Measurements from ENCODE around the gene SH3RF1.

The SH3RF1 gene

DNA sequence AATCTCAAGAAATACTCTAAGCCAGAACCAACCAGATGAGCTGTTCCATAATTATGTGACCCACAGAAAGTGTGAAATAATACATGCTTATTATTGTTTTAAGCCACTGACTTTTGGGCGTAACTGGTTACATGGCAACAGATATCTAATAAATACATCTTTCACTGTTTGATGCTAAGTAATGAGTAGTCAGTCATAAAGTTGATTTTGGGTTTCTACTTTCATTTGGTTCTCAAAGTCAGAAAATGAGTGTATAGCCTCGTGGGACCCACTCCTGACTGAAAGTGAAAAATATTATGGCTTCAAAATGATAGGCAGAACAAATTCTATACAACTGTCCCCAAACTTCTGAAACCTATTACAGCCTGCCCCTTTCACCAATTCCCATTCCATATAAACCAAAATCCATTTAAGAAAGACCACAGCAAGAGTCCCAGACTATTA lies 172.7 kb downstream of the SH3RF1 start:
- no peak for DNase-seq

DNA sequence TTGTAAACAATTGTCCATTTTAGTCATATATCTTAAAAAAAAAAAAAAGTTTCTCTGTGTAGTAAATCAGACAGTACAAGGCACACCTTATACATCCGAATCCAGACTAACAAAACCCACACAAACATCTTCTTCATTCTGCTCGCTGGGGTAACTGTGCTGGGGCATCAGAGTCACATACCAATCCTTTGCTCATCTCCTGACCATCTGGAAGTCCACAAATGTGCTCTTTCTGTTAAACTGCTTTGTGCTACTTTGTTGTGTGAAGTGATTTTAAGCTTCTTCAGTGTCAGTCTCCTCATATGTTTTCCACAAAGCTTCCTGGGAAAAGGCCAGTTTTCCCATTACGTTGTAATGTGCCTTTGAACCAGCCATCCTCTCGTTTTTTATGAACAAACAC lies 174.5 kb downstream of the SH3RF1 start:
- DNase-seq: no peak

DNA sequence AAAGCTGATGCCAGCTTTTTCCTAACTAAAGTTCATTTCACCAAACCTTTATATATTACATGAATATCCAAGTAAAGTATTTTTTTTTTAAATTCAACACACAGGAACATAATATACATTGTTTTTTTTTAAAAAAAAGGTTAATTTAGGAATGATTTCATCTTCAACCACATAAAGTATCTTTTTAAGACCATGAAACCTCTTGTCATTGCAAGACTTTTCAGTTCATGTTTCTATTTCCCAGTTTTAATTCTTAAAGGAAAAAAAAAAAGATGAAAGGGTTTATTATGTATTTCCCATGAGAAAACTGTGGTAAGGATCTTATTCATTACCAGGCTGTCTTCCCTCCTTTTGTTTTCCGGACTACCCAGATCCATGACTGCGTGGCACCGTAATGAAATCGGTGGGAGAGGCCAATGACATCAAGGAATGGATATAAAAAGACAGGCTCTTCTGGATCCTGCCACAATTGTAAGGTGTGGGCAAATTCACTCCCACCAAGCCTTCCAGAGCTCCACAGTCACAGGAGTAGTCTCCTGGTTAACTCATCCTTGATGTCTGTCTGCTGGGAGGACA lies 176.0 kb downstream of the SH3RF1 start:
- DNase-seq: no peak

DNA sequence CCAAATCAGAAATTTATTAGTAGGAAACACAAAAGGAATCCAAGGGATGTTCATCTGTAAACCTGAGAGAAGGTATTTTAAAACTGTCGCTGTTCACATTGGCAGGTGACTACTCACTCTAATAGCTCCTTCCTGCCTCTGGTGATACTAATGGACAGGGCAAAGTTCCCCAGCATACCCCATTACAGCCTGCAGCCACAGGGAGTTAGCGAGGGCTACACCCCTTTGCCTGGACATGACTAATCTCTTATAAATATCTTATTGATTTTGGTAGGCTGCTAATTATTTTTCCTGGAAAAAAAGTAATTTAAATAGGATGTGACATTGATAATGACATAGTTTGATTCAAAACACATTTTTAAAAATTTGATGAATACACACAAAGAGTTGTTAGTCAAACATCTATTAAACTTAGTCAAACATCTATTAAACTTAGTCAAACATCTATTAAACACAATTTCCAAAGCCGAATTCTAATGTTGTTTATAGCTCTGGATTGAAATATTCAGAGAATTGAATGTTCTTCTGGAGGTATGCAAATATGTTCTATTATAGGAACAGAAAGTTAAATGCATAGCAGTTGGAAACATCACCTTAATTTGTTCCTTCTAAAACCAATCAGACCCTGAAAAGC lies 177.8 kb downstream of the SH3RF1 start:
- DNase-seq: no peak

DNA sequence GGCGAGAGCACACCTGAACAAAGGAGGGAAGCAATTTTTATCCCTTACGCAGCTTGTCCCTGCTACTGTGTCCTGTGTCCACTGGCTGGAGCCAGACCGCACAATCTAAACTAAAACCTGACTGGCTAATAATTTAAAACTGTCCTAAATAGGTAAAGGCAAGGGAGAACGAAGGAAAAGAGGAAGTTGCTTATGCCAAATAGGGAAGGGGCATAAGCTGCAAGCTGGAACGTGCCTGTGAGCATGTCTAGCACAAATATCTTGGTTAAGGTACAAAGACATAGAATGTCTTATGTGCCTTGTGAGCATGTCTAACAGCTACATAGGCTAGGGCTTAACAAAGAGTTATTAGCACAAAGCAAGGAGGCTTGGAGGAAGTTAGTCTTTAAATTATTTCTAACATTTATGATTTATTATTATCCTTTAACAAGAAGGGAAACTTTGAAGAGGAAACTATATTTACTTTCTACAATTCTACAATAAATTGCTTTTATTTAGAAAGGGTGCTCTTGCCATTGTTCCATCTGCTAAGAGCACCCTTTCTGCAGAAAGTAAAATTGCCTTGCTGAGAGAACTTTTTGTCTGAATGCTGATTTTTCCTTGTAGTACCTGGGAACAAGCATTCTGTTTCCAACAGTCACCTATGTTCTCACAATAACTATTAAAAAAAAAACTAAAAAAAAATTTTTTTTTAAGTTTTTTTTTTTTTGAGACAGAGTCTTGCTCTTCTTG lies 180.1 kb downstream of the SH3RF1 start:
- no peak for DNase-seq

DNA sequence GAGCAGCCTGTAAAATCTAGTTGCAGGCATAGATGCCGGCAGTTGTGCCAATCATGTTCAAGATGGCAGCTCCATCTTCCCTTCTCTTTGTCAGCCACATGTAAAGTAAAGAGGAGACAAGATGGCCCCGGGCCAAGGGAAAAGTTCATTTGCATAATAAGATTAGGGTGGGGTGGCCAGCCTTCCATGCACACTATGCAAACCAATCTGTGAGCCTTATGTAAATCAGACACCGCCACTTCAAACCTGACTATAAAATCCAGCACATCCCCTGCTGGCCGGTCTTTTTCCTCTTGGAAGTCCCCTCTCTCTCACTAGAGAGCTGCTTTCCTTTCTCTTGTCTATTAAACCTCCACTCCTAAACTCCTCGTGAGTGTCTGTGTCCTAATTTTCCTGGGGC lies 181.8 kb downstream of the SH3RF1 start:
- DNase-seq: no peak

DNA sequence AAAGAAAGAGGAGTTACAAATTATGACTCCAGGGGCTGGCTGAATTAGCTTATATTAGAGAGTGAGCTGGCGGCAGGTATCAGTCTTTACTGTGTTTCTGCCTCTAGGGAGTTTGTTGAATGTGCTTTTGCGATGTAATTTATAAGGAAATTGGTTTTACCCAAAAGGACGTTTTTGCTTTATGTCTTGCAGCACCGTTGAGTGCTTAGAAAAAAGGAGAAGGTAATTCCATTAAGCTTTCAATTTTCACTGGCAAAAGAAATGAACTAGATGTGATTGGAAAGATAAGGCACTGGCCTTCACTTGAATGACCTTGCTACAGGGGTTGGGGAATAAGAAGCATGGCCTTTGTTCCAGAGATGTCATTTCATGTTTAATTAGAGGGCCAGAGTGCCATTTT lies 185.8 kb downstream of the SH3RF1 start:
- DNase-seq: no peak

DNA sequence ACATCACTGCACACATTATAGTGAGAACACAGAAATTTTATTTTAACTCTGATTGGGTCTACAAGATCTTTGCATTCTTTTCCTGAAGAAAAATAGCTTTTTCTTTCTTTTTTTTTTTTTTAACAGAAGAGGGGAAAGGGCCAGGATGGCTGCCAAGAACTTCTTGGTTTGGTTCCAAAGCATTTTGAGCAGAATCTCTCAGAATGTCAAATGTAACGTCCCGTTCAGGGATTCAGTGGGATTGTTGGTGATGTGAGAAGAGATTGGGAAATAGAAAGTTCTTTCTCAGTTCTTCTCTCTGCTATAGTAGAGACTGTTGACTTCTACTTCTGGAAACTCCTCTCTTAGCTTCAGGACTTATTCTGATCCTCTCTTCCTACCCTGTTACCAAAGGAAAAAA lies 189.8 kb downstream of the SH3RF1 start:
- DNase-seq: no peak

DNA sequence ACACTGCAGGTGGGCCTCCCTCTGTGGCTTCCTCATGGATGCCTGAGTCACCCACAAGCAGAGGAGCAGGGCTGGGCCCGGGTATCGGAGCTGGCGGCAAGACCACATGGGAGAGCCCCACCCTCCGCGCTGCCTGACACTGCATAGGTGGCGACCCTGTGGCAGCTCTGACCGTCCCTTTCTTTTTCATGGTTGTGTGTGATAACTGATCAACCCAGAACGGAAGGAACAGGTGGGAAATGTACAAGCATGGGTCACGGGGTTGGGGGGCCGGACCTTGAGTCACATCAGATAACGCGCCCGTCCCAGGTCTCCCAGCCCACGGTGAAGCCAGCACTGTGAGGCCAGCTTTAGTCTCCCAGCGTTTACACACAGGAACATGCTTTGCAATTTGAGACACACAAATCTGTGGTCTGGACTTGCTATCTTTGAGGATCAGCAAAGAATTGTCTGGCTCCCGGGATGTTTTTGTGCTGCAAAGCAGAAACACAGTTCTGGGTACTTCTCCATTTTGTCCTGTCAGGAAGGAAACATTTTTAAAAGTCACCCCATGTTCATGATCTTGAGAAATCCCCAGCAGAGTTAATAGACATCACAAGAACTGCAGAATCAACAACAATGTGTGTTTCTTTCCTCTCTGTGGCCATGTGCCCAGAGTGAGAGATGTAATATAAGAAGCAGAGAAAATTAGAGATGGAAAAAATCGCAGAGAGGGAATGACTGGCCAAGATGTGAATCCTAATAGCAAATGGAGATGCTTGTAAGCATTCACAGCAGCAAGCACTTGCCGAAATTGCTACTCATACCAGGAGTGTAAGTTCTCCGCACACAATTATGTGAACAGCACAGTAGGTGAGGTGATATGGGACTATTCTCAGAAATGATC lies 190.6 kb downstream of the SH3RF1 start:
- no peak for DNase-seq

DNA sequence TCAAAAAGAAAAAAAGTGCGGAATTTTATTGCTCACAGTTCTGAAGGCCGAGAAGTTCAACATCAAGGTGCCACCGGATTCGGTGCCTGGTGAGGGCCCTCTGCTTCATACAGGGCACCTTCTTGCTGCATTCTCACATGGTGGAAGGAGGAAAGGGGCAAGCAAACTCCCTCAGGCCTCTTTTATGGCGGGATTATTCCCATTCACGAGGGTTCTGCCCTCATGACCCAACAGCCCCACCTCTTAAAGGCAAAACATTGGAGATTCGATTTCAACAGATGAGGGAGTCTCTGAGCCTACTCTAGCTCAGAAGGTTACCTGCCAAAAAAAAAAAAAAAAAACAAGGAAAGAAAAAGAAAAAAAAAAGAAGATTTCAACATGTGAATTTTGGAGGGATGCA lies 196.6 kb downstream of the SH3RF1 start:
- DNase-seq: no peak

DNA sequence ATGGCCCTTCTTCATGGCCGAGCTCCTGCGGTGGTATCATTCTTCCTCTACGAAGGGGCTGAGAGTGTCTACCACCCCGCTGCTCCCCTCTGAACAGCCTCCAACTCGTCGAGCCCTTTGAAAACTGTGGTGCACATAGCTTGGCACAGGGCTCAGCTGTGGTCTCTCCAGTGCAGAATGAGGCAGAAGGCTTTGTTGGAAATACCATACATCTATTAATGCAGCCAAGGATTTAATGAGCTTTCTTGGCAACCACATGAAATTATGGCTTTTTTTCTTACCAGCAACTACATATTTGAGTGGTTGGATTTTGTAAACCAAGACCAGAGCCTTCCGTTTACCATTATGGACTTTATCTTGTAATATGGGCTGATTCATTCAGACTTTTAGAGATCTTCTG lies 199.0 kb downstream of the SH3RF1 start:
- no peak for DNase-seq

DNA sequence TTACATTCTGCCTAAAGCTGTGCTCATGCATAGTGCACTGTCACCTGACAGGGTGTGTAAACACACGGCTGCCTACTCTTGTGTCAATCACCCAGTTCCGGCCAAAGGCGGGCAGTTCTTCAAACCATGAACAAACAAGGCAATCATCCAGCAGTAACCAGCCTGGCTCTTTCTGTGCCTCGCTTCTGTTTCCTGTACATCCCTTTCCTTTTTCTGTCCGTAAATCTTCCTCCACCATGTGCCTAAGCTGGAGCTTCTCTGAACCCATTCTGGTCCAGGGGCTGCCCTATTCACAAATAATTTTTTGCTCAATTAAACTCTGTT lies 199.9 kb downstream of the SH3RF1 start:
- no peak for DNase-seq

DNA sequence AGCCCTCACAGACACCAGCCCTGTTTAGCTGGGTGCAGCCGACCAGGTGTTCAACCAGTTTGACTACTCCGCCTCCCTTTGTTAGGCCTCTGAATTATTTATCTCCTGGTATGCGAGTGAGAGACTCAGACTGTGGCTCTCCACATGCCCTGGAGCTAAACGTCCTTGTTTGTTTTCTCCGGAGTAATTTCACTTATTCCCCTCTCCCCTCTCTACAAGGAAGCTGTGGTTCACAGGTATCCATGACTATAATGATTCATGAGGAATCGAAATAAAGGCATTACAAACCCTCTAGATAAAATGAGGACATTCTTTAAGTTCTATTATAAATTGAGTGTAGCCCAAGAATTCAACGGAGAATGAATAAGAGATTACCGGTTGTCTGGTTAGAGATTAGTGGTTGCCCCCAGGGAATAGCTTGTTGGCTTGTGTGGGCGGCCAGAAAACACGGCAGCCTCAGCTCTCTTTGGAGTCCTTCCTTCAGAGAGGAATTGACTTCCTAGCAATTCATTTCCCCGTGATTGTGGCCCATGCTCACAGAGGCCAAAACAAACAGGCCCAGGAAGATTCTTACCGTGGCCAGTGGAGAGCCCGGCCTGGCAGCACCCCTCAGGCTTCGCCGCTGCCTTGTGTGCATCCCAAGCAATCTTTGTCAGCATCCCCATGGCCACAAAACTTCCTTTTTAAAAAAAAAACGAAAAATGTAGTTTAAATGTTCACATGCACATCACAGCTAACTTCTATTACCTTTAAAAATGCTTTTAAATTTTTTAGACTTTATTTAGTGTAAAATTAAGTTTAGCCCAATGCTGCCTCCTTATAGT lies 200.5 kb downstream of the SH3RF1 start:
- DNase-seq: no peak

DNA sequence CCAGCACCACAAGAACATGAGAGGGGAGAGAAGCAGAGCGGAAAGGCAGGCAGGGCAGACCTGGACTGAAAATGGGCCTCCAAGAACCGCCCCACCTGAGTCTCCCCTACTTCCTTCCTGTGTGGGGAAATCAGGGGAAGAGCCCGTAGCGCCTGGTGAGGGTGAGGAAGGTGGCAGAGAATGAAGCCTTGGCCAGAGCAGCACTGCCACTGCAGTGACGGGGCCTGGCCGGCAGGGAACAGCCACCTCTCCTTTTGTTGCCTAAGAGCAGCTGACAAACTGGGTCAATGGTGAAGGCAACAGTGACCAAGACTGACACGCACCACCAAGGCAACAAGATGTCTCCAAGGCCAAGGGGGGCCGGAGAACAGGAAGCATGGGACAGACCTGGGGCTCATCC lies 202.3 kb downstream of the SH3RF1 start:
- no peak for DNase-seq

DNA sequence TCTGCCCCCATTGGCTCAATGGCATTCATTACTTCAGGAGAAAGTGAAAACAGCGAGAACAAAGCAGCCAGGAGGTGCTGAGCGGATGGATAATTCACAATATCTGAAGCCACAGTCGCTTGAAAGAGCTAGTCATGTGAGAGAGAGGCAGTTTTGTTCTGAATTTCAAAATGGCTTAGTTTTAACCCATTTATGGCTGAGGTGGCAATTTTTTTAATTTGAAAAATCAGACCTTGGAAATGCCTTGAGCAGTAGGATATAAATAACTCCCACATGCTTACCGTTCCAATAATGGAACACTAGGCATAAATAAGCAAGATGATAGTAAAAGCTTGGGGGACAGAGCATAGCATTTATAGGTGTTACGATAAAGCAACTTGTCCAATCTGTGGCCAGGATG lies 203.8 kb downstream of the SH3RF1 start:
- DNase-seq: no peak

DNA sequence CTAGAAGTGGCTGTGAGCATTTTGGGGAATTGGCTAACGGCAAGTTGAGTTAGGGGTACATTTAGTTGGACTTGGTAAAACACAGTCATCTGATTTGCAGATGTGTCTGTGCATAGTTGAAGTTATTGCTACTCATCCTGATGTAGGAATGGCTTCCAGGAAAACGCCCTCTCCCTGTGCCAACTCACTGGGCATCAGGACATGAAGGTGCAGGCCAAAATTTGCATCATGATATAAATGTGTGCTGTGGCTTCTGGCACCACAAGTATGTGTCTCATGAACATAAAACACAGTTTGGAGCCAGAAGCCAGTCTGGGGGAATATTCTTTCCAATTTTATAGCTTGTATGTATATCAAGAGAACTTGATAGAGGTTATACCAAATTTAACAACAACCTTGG lies 206.5 kb downstream of the SH3RF1 start:
- no peak for DNase-seq

DNA sequence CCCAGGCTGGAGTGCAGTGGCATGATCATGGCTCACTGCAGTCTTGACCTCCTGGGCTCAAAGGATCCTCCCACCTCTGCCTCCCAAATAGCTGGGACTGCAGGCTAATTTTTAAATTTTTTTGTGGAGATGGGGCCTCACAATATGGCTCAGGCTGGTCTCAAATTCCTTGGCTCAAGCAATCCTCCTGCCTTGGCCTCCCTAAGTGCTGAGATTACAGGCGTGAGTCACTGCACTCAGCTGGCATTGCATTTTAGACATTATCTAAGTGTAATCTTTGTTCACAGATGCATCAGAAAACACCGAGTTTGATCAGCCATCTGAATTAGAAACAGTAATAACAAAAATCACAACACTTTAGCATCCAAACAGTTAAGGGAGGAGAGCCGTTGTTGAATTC lies 207.3 kb downstream of the SH3RF1 start:
- no peak for DNase-seq

DNA sequence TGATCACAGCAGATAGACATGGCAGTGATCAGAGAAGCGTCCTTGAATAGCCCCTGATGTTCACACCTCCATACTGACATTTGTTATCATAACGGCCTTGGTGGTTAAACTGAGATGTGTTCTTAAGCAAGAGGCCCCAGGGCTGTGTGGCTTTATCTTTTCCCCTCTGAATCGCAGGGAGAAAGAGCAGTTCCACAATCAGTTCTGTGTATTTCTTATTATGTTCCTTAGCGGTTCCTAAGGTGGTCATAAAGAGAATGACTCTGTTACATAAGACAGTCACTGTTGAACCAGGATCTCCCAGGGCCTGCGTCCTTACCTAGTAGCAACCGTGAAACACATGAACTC lies 207.9 kb downstream of the SH3RF1 start:
- DNase-seq: no peak

DNA sequence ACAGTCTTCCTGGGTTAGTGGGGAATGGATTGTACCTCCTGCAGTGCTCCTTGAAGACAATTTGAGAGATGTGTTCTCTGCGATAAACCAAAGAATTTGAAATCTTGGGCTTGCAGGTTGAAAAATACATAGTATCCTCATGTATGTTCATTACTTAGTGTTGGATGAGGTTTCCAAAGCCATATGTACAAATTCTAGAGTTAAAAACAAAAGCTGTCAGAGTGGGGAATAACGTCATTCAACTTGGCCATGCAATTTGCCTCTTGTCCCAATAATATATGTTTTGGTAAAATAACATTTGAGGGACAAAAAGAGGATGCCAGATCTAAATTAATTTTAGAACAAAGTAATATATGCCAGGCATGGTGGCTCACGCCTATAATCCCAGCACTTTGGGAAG lies 209.4 kb downstream of the SH3RF1 start:
- DNase-seq: no peak

DNA sequence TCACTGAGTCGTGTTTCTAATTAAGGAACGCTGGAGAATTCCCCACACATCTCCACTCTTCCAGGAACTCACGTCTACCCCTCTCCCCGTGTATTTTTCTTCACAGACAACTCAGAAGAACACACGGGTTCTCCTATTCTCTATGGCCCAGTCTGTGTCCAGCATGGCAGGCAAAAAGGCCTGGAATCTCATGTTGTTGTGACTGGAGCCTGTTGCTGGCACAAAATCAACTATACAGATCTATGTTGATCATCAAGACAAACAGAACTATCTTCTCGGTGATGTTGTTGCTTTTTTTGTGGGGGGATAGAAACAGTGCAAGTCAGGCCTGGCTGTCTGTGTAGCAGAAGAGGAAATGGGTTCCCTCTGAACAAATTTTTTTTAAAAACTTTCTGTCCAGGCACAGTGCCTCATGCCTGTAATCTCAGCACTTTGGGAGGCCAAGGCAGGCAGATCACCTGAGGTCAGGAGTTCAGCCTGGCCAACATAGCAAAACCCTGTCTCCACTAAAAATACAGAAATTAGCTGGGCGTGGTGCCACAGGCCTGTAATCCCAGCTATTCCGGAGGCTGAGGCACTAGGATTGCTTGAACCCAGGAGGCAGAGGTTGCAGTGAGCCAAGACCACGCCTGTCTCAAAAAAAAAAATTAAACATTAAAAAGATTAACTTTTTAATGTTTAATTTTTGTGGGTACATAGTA lies 210.2 kb downstream of the SH3RF1 start:
- DNase-seq: no peak

DNA sequence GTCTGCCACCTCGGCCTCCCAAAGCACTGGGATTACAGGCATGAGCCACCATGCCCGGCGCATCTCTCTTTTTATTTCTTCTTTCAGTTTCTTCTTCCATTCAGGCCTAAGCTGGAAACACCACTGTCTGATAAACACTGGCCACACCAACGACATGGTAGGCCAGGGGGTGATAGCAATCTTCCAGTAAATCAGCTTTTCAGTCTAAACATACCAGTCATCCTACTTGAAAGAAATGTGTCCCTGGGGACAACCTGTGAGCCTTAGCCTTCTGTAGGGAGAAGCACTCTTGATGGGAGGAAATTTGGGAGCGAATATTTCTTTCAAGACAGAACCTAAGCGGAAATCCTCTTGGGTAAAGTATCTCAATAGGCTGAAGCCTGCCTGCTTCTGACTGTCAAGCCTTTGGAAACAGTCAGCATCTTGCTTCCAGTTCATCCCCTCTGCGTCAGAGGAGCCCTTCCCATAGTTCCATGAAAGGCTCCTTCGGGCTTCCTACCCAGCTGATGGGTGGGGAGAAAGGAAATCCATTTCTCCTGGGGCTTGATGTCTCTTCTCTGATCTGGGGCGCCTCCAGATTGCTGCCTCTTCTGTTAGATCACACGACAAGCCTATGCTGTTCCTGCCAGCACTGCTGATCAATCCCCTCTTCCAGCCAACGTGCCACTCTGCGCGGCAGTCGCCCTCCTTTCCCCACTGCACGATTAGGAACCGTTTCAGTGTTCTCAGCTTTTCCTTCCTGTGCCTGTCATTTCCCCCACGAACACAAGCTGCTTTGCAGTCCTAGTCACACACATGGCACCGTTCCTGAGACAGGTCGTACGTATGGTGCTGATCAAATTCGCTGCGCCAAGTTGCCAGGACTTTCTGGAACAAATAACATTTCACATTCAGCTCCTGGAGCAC lies 211.2 kb downstream of the SH3RF1 start:
- no peak for DNase-seq

Data from NK-92 treated with Interleukin-12 subunit alpha and Interleukin-12 subunit beta, amount 100 ng/mL, for 24 hours (cell line).